GM12874 (cell line): ENCODE results near the gene GPR31.

Experiments
- TF ChIP-seq, protein P1 (sequence below): IDR thresholded peaks from 2 replicates; pipeline ENCODE4 v1.5.1; 2011; ENCODE audit warnings: low read depth, mild to moderate bottlenecking, control low read depth, low read length, moderate library complexity; ENCODE audit not compliant: insufficient read depth

The GPR31 gene

DNA sequence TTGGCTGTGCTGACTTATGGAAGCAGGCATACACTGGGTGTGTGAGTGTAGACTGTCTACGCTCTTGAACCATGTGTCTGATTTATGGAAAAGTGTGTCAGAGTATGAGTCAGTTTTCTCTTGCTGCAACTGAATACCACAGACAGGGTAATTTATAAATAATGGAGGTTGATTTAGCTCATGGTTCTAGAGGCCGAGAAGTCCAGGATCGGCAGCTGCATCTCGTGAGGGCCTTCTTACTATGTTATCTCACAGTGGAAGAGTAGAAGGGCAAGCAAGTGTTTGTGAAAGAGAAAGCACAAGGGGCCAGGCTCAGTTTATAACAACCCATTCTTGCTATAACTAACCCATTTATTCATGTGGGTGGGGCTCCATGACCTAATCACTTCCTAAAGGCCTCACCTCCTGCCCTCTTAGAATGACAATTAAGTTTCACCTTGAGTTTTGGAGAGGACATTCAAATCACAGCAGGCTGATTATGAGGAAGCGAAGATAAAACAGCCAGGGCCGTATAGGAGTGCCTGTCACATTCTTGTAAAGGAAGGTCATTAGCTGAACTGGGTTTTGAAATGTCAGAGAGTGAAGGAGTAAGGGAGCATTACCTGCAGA is 6.7 kb downstream of the GPR31 start:
- TF ChIP-seq, protein P1, sequence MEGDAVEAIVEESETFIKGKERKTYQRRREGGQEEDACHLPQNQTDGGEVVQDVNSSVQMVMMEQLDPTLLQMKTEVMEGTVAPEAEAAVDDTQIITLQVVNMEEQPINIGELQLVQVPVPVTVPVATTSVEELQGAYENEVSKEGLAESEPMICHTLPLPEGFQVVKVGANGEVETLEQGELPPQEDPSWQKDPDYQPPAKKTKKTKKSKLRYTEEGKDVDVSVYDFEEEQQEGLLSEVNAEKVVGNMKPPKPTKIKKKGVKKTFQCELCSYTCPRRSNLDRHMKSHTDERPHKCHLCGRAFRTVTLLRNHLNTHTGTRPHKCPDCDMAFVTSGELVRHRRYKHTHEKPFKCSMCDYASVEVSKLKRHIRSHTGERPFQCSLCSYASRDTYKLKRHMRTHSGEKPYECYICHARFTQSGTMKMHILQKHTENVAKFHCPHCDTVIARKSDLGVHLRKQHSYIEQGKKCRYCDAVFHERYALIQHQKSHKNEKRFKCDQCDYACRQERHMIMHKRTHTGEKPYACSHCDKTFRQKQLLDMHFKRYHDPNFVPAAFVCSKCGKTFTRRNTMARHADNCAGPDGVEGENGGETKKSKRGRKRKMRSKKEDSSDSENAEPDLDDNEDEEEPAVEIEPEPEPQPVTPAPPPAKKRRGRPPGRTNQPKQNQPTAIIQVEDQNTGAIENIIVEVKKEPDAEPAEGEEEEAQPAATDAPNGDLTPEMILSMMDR, result no peak

DNA sequence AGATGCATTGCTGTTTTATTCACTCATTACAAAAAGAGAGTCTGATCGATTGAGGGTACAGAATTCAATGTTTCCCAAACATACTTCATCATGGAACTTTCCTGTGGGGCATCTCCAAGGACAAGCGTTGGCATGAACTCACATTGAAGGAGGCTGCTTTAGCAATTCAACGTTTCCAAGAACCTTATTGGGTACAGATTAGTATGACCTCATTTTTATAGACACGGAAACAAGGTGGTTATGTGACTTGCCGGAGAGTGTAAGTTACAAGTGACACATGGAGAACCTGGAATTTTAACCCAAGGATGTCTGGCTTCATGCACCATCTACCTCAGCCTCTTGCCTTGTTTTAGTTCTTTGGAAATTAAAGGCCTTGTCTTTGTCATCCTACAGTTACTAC is 8.8 kb downstream of the GPR31 start:
- TF ChIP-seq, protein P1, result no peak

DNA sequence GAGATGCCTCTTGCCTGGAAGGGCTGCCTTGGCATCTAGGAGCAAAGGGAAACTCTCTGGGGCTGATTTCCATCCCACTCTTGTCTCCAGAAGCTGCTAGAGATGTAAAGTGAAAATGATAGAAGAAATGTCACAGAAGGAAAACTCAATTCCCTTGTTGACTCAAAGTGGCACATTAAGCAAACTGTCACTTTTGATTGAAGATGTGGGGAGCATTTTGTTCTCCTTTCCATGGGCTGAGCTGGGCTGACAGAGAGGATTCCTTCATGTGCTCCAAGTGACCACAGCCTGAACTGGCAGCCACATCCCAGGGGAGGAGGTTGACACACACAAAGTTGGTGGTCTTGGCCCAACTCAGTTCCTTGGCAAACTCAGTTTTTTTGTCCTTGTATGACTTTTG is 9.8 kb downstream of the GPR31 start:
- TF ChIP-seq, protein P1, result no peak

DNA sequence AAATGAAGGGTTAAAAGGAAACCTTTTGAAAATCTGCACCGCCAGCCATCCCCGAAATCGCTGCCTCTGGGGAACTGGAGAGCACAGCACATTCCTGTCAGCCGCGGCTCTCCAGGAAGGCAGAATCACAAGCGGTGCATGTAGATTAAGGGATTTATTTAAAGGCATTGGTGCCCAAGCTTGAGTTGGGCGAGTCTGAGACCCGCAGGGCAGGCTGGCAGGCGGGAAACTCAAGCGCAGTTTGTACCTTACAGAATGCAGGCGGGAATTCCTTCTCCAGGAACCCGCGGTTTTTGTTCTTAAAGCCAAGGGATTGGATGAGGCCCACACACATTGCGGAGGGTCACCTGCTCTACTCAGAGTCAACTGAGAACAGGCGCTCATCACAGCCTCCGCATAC is 10.8 kb downstream of the GPR31 start:
- TF ChIP-seq, protein P1, result no peak

DNA sequence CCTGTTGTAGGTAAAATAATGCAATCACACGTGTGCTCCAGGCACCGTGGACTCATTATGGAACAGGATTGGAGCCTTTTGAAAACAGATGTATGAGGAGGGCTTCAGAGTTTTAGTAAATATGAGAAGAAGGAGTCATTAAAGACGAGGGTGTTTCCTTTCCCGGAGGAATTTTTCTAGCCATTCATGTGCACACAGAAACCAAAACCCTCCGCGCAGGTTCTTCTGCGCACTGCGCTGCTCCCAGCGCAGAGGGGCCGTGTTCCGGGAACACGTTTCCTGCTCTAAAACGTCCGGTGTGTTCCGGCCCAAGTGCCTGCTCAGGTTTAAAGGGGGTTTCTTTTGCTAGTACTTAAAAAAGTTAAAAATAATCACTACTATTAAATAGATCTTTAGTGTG is 11.6 kb downstream of the GPR31 start:
- TF ChIP-seq, protein P1, result no peak

DNA sequence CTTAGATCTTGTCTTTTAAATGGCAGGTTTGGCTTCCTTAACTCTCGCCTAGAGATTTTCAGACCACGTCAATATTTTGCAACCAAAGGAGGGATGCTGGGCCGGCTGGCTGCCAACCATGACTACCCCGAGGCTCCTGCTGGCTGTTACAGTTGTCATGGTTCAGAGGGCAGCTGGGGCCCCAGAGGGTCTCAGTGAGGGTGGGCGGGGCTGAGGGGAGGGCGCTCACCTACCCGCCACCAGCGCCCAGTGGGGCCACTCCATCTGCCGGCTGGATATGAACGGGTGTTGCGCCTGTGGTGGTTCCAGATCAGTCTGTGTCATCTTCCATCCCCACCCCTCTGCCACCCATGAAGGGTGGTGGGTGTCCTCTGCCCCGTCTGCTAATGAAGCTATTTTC is 12.3 kb downstream of the GPR31 start:
- TF ChIP-seq, protein P1, result no peak

DNA sequence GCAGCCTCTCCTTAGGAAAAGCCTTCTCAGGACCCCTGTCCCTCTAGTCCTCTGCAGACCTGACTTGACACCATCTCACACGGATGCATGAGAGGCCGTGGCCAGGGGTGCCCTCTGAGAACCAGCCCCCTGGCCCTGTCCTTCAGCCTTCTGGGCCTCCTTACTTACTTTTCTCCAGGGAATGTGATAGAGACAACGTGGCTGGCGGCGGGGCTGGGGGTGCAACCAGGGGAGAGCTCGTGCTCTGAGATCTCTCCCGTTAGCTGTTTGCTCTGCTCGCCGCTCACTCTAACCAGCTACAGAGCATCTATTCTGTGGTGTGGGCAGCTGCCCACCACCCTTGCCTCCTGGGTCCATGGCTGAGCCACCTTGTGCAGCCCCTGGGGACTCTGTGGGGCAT is 14.7 kb downstream of the GPR31 start:
- TF ChIP-seq, protein P1, result no peak
